RWPE2 (cell line): ENCODE data around the gene COP1.
"Not testable (repeated sequence)": the region's sequence is repeated elsewhere in the genome, so short reads cannot be mapped to it uniquely, and the experiment has no call there.

Experiments
- ATAC-seq: fragments of 200-7000 bp; cut with Tn5 transposase; 3 replicates; pipeline ENCODE4 v1.9.1; 2021; ENCODE audit warnings: low read depth
- DNase-seq: peaks from one replicate; pipeline ENCODE4 v3.0.0-alpha.2; 2020; ENCODE audit warnings: low spot score
- H3K27ac ChIP-seq: fragments of 450-650 bp; 2 replicates; pipeline ENCODE4 v1.5.1; 2017; ENCODE audit warnings: mild to moderate bottlenecking; ENCODE audit not compliant: poor library complexity, severe bottlenecking
- H3K27me3 ChIP-seq: fragments of 250-450 bp; sonication (Bioruptor Pico); 2 replicates; pipeline ENCODE4 v1.5.1; 2021; ENCODE audit warnings: mild to moderate bottlenecking, moderate library complexity; ENCODE audit not compliant: insufficient read depth, poor library complexity, severe bottlenecking
- H3K36me3 ChIP-seq: fragments of 250-450 bp; sonication (Bioruptor Pico); 2 replicates; pipeline ENCODE4 v1.5.1; 2020; ENCODE audit warnings: low read depth, mild to moderate bottlenecking, moderate library complexity
- H3K4me1 ChIP-seq: fragments of 250-450 bp; sonication (Bioruptor Pico); 2 replicates; pipeline ENCODE4 v1.5.1; 2021; ENCODE audit warnings: mild to moderate bottlenecking, moderate library complexity; ENCODE audit not compliant: insufficient read depth, poor library complexity, severe bottlenecking
- H3K4me3 ChIP-seq: fragments of 250-450 bp; sonication (Bioruptor Pico); 2 replicates; pipeline ENCODE4 v1.5.1; 2021; ENCODE audit warnings: mild to moderate bottlenecking, moderate library complexity; ENCODE audit not compliant: severe bottlenecking
- H3K9me3 ChIP-seq: fragments of 250-450 bp; sonication (Bioruptor Pico); 2 replicates; pipeline ENCODE4 v1.5.1; 2021; ENCODE audit warnings: mild to moderate bottlenecking, moderate library complexity; ENCODE audit not compliant: severe bottlenecking
- TF ChIP-seq, protein P1 (sequence below): fragments of 450-650 bp; IDR thresholded peaks from one replicate; pipeline ENCODE4 v1.5.1; 2017; ENCODE audit warnings: mild to moderate bottlenecking, moderate library complexity; ENCODE audit not compliant: poor library complexity, severe bottlenecking

Gene COP1

DNA sequence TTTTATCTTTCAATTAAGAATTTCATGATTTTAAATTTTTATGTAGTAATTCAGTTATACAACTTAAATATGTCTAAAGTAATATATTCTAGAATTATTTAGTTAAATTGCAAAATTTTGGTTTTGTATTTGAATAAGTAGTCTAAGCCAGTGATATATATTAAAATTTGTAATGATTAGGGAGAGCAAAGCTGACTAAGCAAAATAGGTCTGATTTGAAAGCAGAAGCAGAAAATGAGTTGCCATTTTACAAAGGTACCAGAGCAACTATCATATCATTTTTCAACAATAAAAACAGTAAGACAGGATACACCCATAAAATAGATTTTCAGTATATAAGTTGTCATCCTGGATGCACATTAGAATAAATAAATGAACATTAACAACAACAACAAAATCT, 177.9 kb downstream of the COP1 start:
- peaks cover 20% of the 10 kb centered on the region for H3K4me1 ChIP-seq
- H3K27me3 ChIP-seq: no peaks in the 10 kb centered on the region
- TF ChIP-seq, protein P1, sequence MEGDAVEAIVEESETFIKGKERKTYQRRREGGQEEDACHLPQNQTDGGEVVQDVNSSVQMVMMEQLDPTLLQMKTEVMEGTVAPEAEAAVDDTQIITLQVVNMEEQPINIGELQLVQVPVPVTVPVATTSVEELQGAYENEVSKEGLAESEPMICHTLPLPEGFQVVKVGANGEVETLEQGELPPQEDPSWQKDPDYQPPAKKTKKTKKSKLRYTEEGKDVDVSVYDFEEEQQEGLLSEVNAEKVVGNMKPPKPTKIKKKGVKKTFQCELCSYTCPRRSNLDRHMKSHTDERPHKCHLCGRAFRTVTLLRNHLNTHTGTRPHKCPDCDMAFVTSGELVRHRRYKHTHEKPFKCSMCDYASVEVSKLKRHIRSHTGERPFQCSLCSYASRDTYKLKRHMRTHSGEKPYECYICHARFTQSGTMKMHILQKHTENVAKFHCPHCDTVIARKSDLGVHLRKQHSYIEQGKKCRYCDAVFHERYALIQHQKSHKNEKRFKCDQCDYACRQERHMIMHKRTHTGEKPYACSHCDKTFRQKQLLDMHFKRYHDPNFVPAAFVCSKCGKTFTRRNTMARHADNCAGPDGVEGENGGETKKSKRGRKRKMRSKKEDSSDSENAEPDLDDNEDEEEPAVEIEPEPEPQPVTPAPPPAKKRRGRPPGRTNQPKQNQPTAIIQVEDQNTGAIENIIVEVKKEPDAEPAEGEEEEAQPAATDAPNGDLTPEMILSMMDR: no peak
- H3K36me3 ChIP-seq: peaks cover 14% of the 10 kb centered on the region
- DNase-seq (no peak), ATAC-seq (no peak)
- no peaks in the 10 kb centered on the region for H3K9me3 ChIP-seq
- no peak overlapping the region for H3K4me3 ChIP-seq
- no peak overlapping the region for H3K27ac ChIP-seq

DNA sequence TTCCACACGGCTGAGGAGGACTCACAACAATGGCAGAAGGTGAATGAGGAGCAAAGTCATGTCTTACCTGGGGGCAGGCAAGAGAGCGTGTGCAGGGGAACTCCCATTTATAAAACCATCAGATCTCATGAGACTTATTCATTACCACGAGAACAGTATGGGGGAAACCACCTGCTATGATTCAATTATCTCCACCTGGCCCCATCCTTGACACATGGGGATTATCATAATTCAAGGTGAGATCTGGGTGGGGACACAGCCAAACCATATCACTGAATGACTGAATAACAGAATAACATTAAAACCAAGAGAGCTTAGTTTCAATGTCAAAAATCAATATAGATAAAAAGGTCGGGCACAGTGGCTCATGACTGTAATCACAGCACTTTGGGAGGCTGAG, 179.2 kb downstream of the COP1 start:
- not testable (repeated sequence) for H3K27me3 ChIP-seq, H3K27ac ChIP-seq, H3K4me1 ChIP-seq, H3K4me3 ChIP-seq, DNase-seq, ATAC-seq, H3K9me3 ChIP-seq
- peaks cover 17% of the 10 kb centered on the region for H3K36me3 ChIP-seq

- TF ChIP-seq, protein P1: no peak
- no peaks in the 10 kb centered on the region for H3K9me3 ChIP-seq
- no peak for ATAC-seq
Measured at GRCh38 chr1:176022574-176022973, 184.5 kb downstream of the COP1 start.

GRCh38 chr1:176017722-176018121, 189.4 kb downstream of the COP1 start:
- H3K9me3 ChIP-seq: no peaks in the 10 kb centered on the region
- no peaks in the 10 kb centered on the region for H3K27me3 ChIP-seq
- TF ChIP-seq, protein P1: no peak
- no peak overlapping the region for H3K27ac ChIP-seq
- no peak for ATAC-seq
- H3K4me1 ChIP-seq: no peaks in the 10 kb centered on the region
- DNase-seq: no peak
- no peak overlapping the region for H3K4me3 ChIP-seq
- peaks cover 15% of the 10 kb centered on the region; the same call in 1 of the 2 replicates for H3K36me3 ChIP-seq

More at GRCh38 chr1:176022574-176022973, 184.5 kb downstream of the COP1 start:
- Histone ChIP-seq H3K4me3 (no peak overlapping the region), H3K36me3 (peaks cover 27% of the 10 kb centered on the region), H3K4me1 (no peaks in the 10 kb centered on the region), H3K27ac (no peak overlapping the region), H3K27me3 (no peaks in the 10 kb centered on the region)
- no peak for DNase-seq

GRCh38 chr1:176009951-176010350, 197.1 kb downstream of the COP1 start:
- Histone ChIP-seq H3K9me3 (peaks cover 3% of the 10 kb centered on the region), H3K4me1 (no peaks in the 10 kb centered on the region), H3K27me3 (no peaks in the 10 kb centered on the region), H3K4me3 (no peak overlapping the region), H3K36me3 (peaks cover 10% of the 10 kb centered on the region; the same call in 1 of the 2 replicates), H3K27ac (no peak overlapping the region)
- DNase-seq: no peak
- TF ChIP-seq, protein P1: no peak
- no peak for ATAC-seq

DNA sequence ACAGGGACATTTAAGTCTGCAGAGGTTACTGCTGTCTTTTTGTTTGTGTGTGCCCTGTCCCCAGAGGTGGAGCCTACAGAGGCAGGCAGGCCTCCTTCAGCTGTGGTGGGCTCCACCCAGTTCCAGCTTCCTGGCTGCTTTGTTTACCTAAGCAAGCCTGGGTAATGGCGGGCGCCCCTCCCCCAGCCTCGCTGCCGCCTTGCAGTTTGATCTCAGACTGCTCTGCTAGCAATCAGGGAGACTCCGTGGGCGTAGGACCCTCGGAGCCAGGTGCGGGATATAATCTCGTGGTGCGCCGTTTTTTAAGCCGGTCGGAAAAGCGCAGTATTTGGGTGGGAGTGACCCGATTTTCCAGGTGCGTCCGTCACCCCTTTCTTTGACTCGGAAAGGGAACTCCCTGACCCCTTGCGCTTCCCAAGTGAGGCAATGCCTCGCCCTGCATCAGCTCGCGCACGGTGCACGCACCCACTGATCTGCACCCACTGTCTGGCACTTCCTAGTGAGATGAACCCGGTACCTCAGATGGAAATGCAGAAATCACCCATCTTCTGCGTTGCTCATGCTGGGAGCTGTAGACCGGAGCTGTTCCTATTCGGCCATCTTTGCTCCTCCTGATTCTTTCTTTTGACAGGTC, 199.2 kb downstream of the COP1 start:
- H3K4me3 ChIP-seq, H3K27me3 ChIP-seq, H3K27ac ChIP-seq, H3K4me1 ChIP-seq, DNase-seq, H3K36me3 ChIP-seq, ATAC-seq, H3K9me3 ChIP-seq: not testable (repeated sequence)

- DNase-seq, H3K9me3 ChIP-seq, H3K4me3 ChIP-seq, H3K36me3 ChIP-seq, ATAC-seq, H3K27ac ChIP-seq, H3K4me1 ChIP-seq, H3K27me3 ChIP-seq: not testable (repeated sequence)
Measured at GRCh38 chr1:175994660-175995059, 212.4 kb downstream of the COP1 start.

- not testable (repeated sequence) for H3K4me1 ChIP-seq, H3K27me3 ChIP-seq, H3K4me3 ChIP-seq, H3K27ac ChIP-seq, H3K9me3 ChIP-seq, ATAC-seq, DNase-seq
- H3K36me3 ChIP-seq: peaks cover 16% of the 10 kb centered on the region
Measured at GRCh38 chr1:175992825-175993224, 214.3 kb downstream of the COP1 start.
